Raji (cell line): Measurements from ENCODE around the gene EFCAB6.

Experiments used
- POLR2A ChIP-seq: IDR thresholded peaks from 2 replicates; pipeline ENCODE4 v1.6.1; 2011; ENCODE audit warnings: low read depth, low read length, control low read depth; ENCODE audit not compliant: insufficient read depth

EFCAB6 gene

GRCh38 chr22:43564859-43565258 lies 247.2 kb downstream of the EFCAB6 start:
- no peak for TF ChIP-seq POLR2A

GRCh38 chr22:43563571-43563970 lies 248.5 kb downstream of the EFCAB6 start:
- no peak for TF ChIP-seq POLR2A

- no peak for TF ChIP-seq POLR2A
Observed at GRCh38 chr22:43562843-43563242, 249.3 kb downstream of the EFCAB6 start.

- no peak for TF ChIP-seq POLR2A
Observed at GRCh38 chr22:43561415-43562178, 250.5 kb downstream of the EFCAB6 start.

- no peak for TF ChIP-seq POLR2A
Observed at GRCh38 chr22:43560651-43561050, 251.5 kb downstream of the EFCAB6 start.

- no peak for TF ChIP-seq POLR2A
Observed at GRCh38 chr22:43555561-43556515, 256.3 kb downstream of the EFCAB6 start.

GRCh38 chr22:43554694-43555365 lies 257.3 kb downstream of the EFCAB6 start:
- no peak for TF ChIP-seq POLR2A

- no peak for TF ChIP-seq POLR2A
Observed at GRCh38 chr22:43554259-43554636, 257.9 kb downstream of the EFCAB6 start.

- no peak for TF ChIP-seq POLR2A
Observed at GRCh38 chr22:43553451-43554258, 258.4 kb downstream of the EFCAB6 start.

GRCh38 chr22:43550672-43551071 lies 261.4 kb downstream of the EFCAB6 start:
- no peak for TF ChIP-seq POLR2A

GRCh38 chr22:43550024-43550620 lies 262.0 kb downstream of the EFCAB6 start:
- no peak for TF ChIP-seq POLR2A

- no peak for TF ChIP-seq POLR2A
Observed at GRCh38 chr22:43546186-43546585, 265.9 kb downstream of the EFCAB6 start.

GRCh38 chr22:43544289-43544673 lies 267.8 kb downstream of the EFCAB6 start:
- TF ChIP-seq POLR2A = no peak
